GM12872 (cell line): ENCODE results near the gene C16orf92.

Experiments used
- TF ChIP-seq, protein P1 (sequence below): IDR thresholded peaks from 3 replicates; pipeline ENCODE4 v1.5.1; 2011; ENCODE audit warnings: low read depth, mild to moderate bottlenecking, low read length, moderate library complexity; ENCODE audit not compliant: insufficient read depth

C16orf92 gene

GRCh38 chr16:30023586-30023985 is 588 bp downstream of the C16orf92 start:
- TF ChIP-seq, protein P1, sequence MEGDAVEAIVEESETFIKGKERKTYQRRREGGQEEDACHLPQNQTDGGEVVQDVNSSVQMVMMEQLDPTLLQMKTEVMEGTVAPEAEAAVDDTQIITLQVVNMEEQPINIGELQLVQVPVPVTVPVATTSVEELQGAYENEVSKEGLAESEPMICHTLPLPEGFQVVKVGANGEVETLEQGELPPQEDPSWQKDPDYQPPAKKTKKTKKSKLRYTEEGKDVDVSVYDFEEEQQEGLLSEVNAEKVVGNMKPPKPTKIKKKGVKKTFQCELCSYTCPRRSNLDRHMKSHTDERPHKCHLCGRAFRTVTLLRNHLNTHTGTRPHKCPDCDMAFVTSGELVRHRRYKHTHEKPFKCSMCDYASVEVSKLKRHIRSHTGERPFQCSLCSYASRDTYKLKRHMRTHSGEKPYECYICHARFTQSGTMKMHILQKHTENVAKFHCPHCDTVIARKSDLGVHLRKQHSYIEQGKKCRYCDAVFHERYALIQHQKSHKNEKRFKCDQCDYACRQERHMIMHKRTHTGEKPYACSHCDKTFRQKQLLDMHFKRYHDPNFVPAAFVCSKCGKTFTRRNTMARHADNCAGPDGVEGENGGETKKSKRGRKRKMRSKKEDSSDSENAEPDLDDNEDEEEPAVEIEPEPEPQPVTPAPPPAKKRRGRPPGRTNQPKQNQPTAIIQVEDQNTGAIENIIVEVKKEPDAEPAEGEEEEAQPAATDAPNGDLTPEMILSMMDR: no peak

DNA sequence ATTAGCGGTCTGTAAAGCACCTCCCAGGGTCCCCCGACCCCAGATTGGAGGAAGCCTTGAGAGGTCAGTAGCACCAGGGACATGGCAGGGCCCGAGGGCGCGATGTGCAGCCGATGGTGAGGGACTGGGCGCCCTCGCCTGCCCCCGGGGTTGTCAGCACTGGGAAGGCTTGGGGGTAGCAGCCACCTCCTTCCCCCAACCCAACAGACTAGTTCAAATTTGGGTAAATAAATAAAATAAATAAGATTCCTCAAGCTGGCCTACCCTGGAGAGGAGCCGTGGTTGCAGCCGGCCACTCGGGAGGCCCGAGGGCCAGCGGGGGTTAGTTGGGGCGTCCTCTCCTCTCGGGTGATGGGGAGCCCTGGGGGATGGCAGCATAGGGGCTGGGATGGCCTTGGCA is 1.5 kb downstream of the C16orf92 start:
- TF ChIP-seq, protein P1: no peak

- TF ChIP-seq, protein P1: no peak
Observed at GRCh38 chr16:30025156-30025555, 2.2 kb downstream of the C16orf92 start.

DNA sequence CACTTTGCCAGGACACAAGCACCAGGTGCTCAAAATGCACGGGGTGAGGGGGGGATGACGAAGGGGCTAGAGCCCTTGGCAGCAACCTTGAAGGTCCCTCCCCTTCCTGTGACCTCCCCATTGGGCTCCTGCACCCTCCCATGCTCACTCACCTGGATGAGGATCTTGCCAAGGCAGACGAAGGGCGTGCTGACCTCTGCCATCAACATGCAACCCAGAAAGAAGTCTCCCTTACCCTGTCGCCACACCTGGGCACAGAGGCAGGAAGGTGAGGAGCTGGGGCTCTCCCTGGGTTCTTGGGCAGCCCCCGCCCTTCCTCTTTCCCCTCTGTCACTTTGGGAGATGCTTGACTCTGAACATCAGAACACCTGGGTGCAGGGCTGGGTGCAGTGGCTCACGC is 2.6 kb downstream of the C16orf92 start:
- TF ChIP-seq, protein P1: no peak

DNA sequence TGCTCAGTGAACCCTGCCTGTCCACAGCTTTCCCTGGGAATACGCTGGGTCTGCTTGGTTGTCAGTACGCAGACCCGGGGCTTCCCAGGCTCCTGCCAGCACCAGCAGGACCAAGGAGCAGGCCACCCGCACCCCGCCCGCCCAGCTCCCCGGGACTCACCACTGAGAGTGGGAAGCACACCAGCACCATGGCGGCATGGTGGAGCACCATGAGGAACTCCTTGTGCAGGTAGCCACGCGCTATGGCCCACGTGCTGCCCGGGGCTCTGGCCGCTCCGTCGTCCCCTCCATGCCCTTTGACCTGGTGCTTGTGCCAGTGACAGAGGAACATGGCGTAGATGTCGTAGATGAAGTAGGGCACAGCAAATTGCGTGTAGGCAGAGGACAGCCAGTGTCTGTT is 3.5 kb downstream of the C16orf92 start:
- TF ChIP-seq, protein P1: no peak

GRCh38 chr16:30027588-30028437 is 4.8 kb downstream of the C16orf92 start:
- TF ChIP-seq, protein P1: no peak

- TF ChIP-seq, protein P1: no peak
Observed at GRCh38 chr16:30028438-30029076, 5.6 kb downstream of the C16orf92 start.
